Naive thymus-derived CD8-positive, alpha-beta T cell (primary cell): ENCODE measurements around the gene EIF4ENIF1. TPM values are rescaled to one million over a fixed set of nuclear protein-coding genes. Genes with fewer than 3 reads are reported as not detected.

Experiments used
- ATAC-seq, 2 donors: fragments of 150-1000 bp; cut with Tn5 transposase in 1 of 2; sonication (Bioruptor Pico), chemical (Tn5 transposase) in 1 of 2; 1 replicate in 1 of 2; 2 replicates in 1 of 2; pipeline ENCODE4 v1.10.0; 2021; ENCODE audit warnings: mild to moderate bottlenecking in 2 of 2, moderate library complexity in 2 of 2
- POLR2A ChIA-PET: fragments of 350-600 bp; sonication (Branson Sonifier 250); formaldehyde crosslinking; loops from one replicate; lab custom pipeline; 2021; ENCODE audit warnings: antibody characterized with exemption; lab: Charles Lee
- DNase-seq, 10 donors: peaks; one replicate each; pipeline versions ENCODE4 v3.0.0 to v3.0.0-alpha.2; 2020 to 2022
- H3K27ac Mint-ChIP-seq, 10 donors: one replicate each; pipeline ENCODE4 v1.8.0; 2020 to 2022; ENCODE audit warnings: mild to moderate bottlenecking in 10 of 10, mixed read lengths in 10 of 10, moderate library complexity in 4 of 10, inconsistent platforms in 1 of 10
- H3K27me3 Mint-ChIP-seq, 5 donors: one replicate each; pipeline ENCODE4 v1.8.0; 2021 to 2022; ENCODE audit warnings: mixed read lengths in 5 of 5
- H3K36me3 Mint-ChIP-seq, 3 donors: one replicate each; pipeline ENCODE4 v1.8.0; 2020 to 2022; ENCODE audit warnings: mixed read lengths in 3 of 3, mild to moderate bottlenecking in 2 of 3, inconsistent platforms in 1 of 3
- H3K4me1 Mint-ChIP-seq, 4 donors: one replicate each; pipeline ENCODE4 v1.8.0; 2021 to 2022; ENCODE audit warnings: mixed read lengths in 4 of 4
- H3K4me3 Mint-ChIP-seq, 10 donors: one replicate each; pipeline ENCODE4 v1.8.0; 2020 to 2022; ENCODE audit warnings: mild to moderate bottlenecking in 10 of 10, mixed read lengths in 10 of 10, moderate library complexity in 6 of 10, inconsistent platforms in 1 of 10
- H3K9me3 Mint-ChIP-seq, 9 donors: one replicate each; pipeline ENCODE4 v1.8.0; 2020 to 2022; ENCODE audit warnings: mixed read lengths in 9 of 9, mild to moderate bottlenecking in 3 of 9, inconsistent platforms in 1 of 9, moderate library complexity in 1 of 9
- polyA plus RNA-seq, 3 donors: library from polyadenylated mRNA; unstranded; fragments of 300-500 nt; fragmentation: Illumina TruSeq; gene quantifications; one replicate each; pipeline ENCODE4 v1.2.3, GENCODE V29; 2021
- total RNA-seq, 8 experiments: library from RNA in 2 of 8; stranded (reverse) in 2 of 8; gene quantifications; one replicate each; pipeline ENCODE4 v1.2.3 and lab custom pipeline; 2021 to 2026

EIF4ENIF1 gene
- total and polyA plus RNA-seq, 5 experiments from 2014 or later = 6.2 to 36.6 (median 13.4) TPM

- DNase-seq (no peak), ATAC-seq (no peak)
- peaks cover 0 to 2% (median 0%) of the 10 kb centered on the region in 9 donors for H3K9me3 Mint-ChIP-seq
- no peak overlapping the region for H3K4me3 Mint-ChIP-seq
- POLR2A ChIA-PET = interaction anchor here (0.6 to 0.7 kb wide), 2 partner anchors 267 to 355 kb away, joined by 3 read pairs; no protein-coding TSS in a partner anchor
- no peak overlapping the region for H3K27ac Mint-ChIP-seq
- peaks cover 0 to 4% (median 0%) of the 10 kb centered on the region in 3 donors for H3K36me3 Mint-ChIP-seq
- H3K4me1 Mint-ChIP-seq = peaks cover 0 to 2% (median under 1%) of the 10 kb centered on the region in 4 donors
- H3K27me3 Mint-ChIP-seq = peaks cover 0 to 5% (median 0%) of the 10 kb centered on the region in 5 donors
Observed at GRCh38 chr22:31393893-31394292, 95.7 kb downstream of the EIF4ENIF1 start.

Other genes starting within 250 kb of the EIF4ENIF1 start
- 100 to 1,000 TPM; 730 to 741 TPM for gene PIK3IP1, start 197.4 kb downstream of the EIF4ENIF1 start, total RNA-seq
- gene PIK3IP1, start 197.4 kb downstream of the EIF4ENIF1 start, polyA plus RNA-seq = 100 to 1,000 TPM; 530 to 963 (median 585) TPM
- gene PATZ1, start 143.5 kb downstream of the EIF4ENIF1 start, total RNA-seq = 10 to 100 TPM; 66.9 to 70.6 TPM
- gene PATZ1, start 143.5 kb downstream of the EIF4ENIF1 start, polyA plus RNA-seq = 10 to 100 TPM; 17.8 to 34.2 (median 19.0) TPM
- 100 to 1,000 TPM; 106 to 112 TPM for gene DRG1, start 90.2 kb downstream of the EIF4ENIF1 start, total RNA-seq
- 10 to 100 TPM; 82.1 to 92.7 (median 90.8) TPM for gene DRG1, start 90.2 kb downstream of the EIF4ENIF1 start, polyA plus RNA-seq
- gene SFI1, start 6.7 kb upstream of the EIF4ENIF1 start, total RNA-seq = 100 to 1,000 TPM; 368 to 371 TPM
- gene SFI1, start 6.7 kb upstream of the EIF4ENIF1 start, polyA plus RNA-seq = 10 to 100 TPM; 23.1 to 49.8 (median 36.5) TPM
- 10 to 100 TPM; 35.2 to 36.6 TPM for gene PISD, start 172.4 kb upstream of the EIF4ENIF1 start, total RNA-seq
- 10 to 100 TPM; 12.7 to 21.0 (median 17.7) TPM for gene PISD, start 172.4 kb upstream of the EIF4ENIF1 start, polyA plus RNA-seq